Stomach (tissue), 9 donors: ENCODE results near the gene EFCAB12. TPM values are rescaled to one million over a fixed set of nuclear protein-coding genes. Genes with fewer than 3 reads are reported as not detected.
"Not testable (repeated sequence)": the region's sequence is repeated elsewhere in the genome, so short reads cannot be mapped to it uniquely, and the experiment has no call there.

ENCODE experiments used
- DNase-seq, 2 donors: peaks; one replicate each; pipeline versions ENCODE4 v3.0.0 to v3.0.0-alpha.2; 2013 to 2019
- H3K27ac ChIP-seq, 5 donors: fragments of 200-600 bp in 4 of 5; sonication (generic) in 4 of 5; one replicate each; pipeline ENCODE4 v1.5.1; 2013 to 2019; ENCODE audit warnings: mild to moderate bottlenecking in 1 of 5, moderate library complexity in 1 of 5
- H3K27me3 ChIP-seq, 3 donors: fragments of 200-600 bp; sonication (generic); one replicate each; pipeline ENCODE4 v1.5.1; 2017 to 2019; ENCODE audit warnings: mixed run types in 1 of 3
- H3K36me3 ChIP-seq, 4 donors: fragments of 200-600 bp; sonication (generic); 1 replicate in 3 of 4; 2 replicates in 1 of 4; pipeline ENCODE4 v1.5.1; 2016 to 2019
- H3K4me1 ChIP-seq, 4 donors: fragments of 200-600 bp; sonication (generic); one replicate each; pipeline ENCODE4 v1.5.1; 2016 to 2019
- H3K4me3 ChIP-seq, 4 donors: fragments of 200-600 bp; sonication (generic) in 3 of 4; one replicate each; pipeline ENCODE4 v1.5.1; 2016 to 2019; ENCODE audit warnings: mild to moderate bottlenecking in 1 of 4
- H3K9me3 ChIP-seq, 4 donors: fragments of 200-600 bp; sonication (generic); one replicate each; pipeline ENCODE4 v1.5.1; 2016 to 2019
- CTCF ChIP-seq, 7 experiments: fragments of 450-650 bp in 4 of 7; fragments of 200-600 bp in 3 of 7; sonication (generic) in 3 of 7; IDR thresholded peaks; one replicate each; pipeline ENCODE4 v1.5.1; 2016 to 2019; ENCODE audit warnings: antibody characterized with exemption in 7 of 7, control low read depth in 2 of 7, mild to moderate bottlenecking in 1 of 7
- EP300 ChIP-seq: sonication (generic); formaldehyde crosslinking; IDR thresholded peaks from one replicate; pipeline ENCODE4 v1.6.1; 2017; ENCODE audit warnings: antibody characterized with exemption
- POLR2A ChIP-seq, 4 donors: fragments of 450-650 bp; IDR thresholded peaks; one replicate each; pipeline ENCODE4 v1.6.1; 2016; ENCODE audit warnings: antibody characterized with exemption in 4 of 4, control low read depth in 2 of 4, mild to moderate bottlenecking in 1 of 4, moderate library complexity in 1 of 4
- POLR2AphosphoS5 ChIP-seq, 3 donors: sonication (generic); formaldehyde crosslinking; IDR thresholded peaks; one replicate each; pipeline ENCODE4 v1.6.1; 2016; ENCODE audit warnings: antibody characterized with exemption in 3 of 3
- WGBS, 5 donors: extraction: QIAGEN DNeasy Blood & Tissue Kit in 3 of 5; methylation state at CpG; one replicate each; pipeline versions ENCODE4 v1.1.5 to v1.1.7; 2013 to 2018; 5-methylcytosine and 5-hydroxymethylcytosine counted together
- intact Hi-C: fragments of 100-400 bp; cut with DNase I; formaldehyde crosslinking; loops from one replicate; pipeline ENCODE4 v1.15.1; 2023; ENCODE audit warnings: low total_unique reads
- polyA plus RNA-seq, 3 donors: library from polyadenylated mRNA; stranded (reverse); fragments of 200-250 nt; gene quantifications; one replicate each; pipeline ENCODE4 v1.2.3, GENCODE V29; 2013
- total RNA-seq, 5 donors: library from RNA; depleted of rRNA; stranded (reverse); fragments of >200 nt; gene quantifications; one replicate each; pipeline versions ENCODE4 v1.1.0 to v1.2.3, GENCODE V29; 2014 to 2016
- donor health status: healthy with polysubstance abuse.
- donor health status: Bipolar disorder and iron deficiency.
- donor health status: healthy.

Gene EFCAB12
- total and polyA plus RNA-seq, 8 donors, result 0.33 to 4.0 (median 1.8) TPM; not detected in 2

- Histone ChIP-seq H3K36me3 (peaks cover 10 to 33% (median 29%) of the 10 kb centered on the region in 4 donors), H3K4me3 (no peak overlapping the region), H3K27me3 (no peaks in the 10 kb centered on the region), H3K9me3 (no peaks in the 10 kb centered on the region), H3K27ac (no peak overlapping the region), H3K4me1 (peaks cover 0 to 13% (median 4%) of the 10 kb centered on the region in 4 donors)
- no peak for TF ChIP-seq POLR2AphosphoS5 (IDR thresholded peaks at IDR 0.05)
- 69 to 79% (median 70%) methylated on average over 16 to 18 of the region's 18 CpGs for WGBS, 5 donors
- intact Hi-C loops, result no loop called here
- no peak for DNase-seq
Observed at GRCh38 chr3:129384594-129385323, 43.7 kb downstream of the EFCAB12 start.

- intact Hi-C loops, H3K4me3 ChIP-seq, H3K27ac ChIP-seq, H3K4me1 ChIP-seq, DNase-seq, H3K27me3 ChIP-seq, H3K9me3 ChIP-seq: not testable (repeated sequence)
- H3K36me3 ChIP-seq, result peaks cover 6 to 27% (median 22%) of the 10 kb centered on the region in 4 donors
- WGBS, 5 donors, result 71 to 83% (median 78%) methylated on average over 1 to 5 of the region's 5 CpGs
Observed at GRCh38 chr3:129384103-129384502, 44.3 kb downstream of the EFCAB12 start.

- peak; percentile 55 to 84 for DNase-seq
- no peaks in the 10 kb centered on the region for H3K9me3 ChIP-seq
- no peak overlapping the region for H3K27ac ChIP-seq
- H3K4me1 ChIP-seq, result peaks cover 0 to 4% (median 2%) of the 10 kb centered on the region in 4 donors
- TF ChIP-seq POLR2A (IDR thresholded peaks at IDR 0.05) (no peak), POLR2AphosphoS5 (IDR thresholded peaks at IDR 0.05) (peak in 1 of 3 donors; percentile 37), CTCF (IDR thresholded peaks at IDR 0.05) (peak in 5 of 7 experiments; percentile 25 to 70 (median 59)), EP300 (no peak)
- H3K27me3 ChIP-seq, result no peaks in the 10 kb centered on the region
- intact Hi-C loops, result no loop called here
- H3K36me3 ChIP-seq, result peaks cover 6 to 24% (median 17%) of the 10 kb centered on the region in 4 donors
- H3K4me3 ChIP-seq, result no peak overlapping the region
- WGBS, 5 donors, result 32 to 57% (median 41%) methylated on average over 5 to 6 of the region's 6 CpGs
Observed at GRCh38 chr3:129383292-129383860, 45.1 kb downstream of the EFCAB12 start.

- WGBS, 5 donors, result 86 to 92% (median 88%) methylated on average over 2 of the region's 2 CpGs
- H3K9me3 ChIP-seq, result no peaks in the 10 kb centered on the region
- DNase-seq, result no peak
- intact Hi-C loops, result no loop called here
- peaks cover 3 to 15% (median 8%) of the 10 kb centered on the region in 4 donors for H3K36me3 ChIP-seq
- peaks cover 0 to 4% (median 2%) of the 10 kb centered on the region in 4 donors for H3K4me1 ChIP-seq
- H3K4me3 ChIP-seq, result no peak overlapping the region
- H3K27me3 ChIP-seq, result no peaks in the 10 kb centered on the region
- no peak overlapping the region for H3K27ac ChIP-seq
- no peak for TF ChIP-seq CTCF (IDR thresholded peaks at IDR 0.05)
- TF ChIP-seq POLR2A (IDR thresholded peaks at IDR 0.05), result no peak
- no peak for TF ChIP-seq POLR2AphosphoS5 (IDR thresholded peaks at IDR 0.05)
- TF ChIP-seq EP300, result no peak
Observed at GRCh38 chr3:129382366-129382765, 46.1 kb downstream of the EFCAB12 start.

- 80 to 94% (median 91%) methylated on average over 7 of the region's 7 CpGs for WGBS, 5 donors
- H3K36me3 ChIP-seq, result peaks cover 0 to 6% (median 0%) of the 10 kb centered on the region in 4 donors
- intact Hi-C loops, result no loop called here
- no peaks in the 10 kb centered on the region for H3K9me3 ChIP-seq
- no peak overlapping the region for H3K27ac ChIP-seq
- peaks cover 0 to 4% (median 2%) of the 10 kb centered on the region in 4 donors for H3K4me1 ChIP-seq
- H3K27me3 ChIP-seq, result no peaks in the 10 kb centered on the region
- no peak for DNase-seq
- TF ChIP-seq POLR2A (IDR thresholded peaks at IDR 0.05) (no peak), EP300 (no peak), CTCF (IDR thresholded peaks at IDR 0.05) (no peak), POLR2AphosphoS5 (IDR thresholded peaks at IDR 0.05) (no peak)
- no peak overlapping the region for H3K4me3 ChIP-seq
Observed at GRCh38 chr3:129379582-129380358, 48.7 kb downstream of the EFCAB12 start.
